GM18951 (cell line): ENCODE data around the gene HERC4.
"Not testable (repeated sequence)": the region's sequence is repeated elsewhere in the genome, so short reads cannot be mapped to it uniquely, and the experiment has no call there.

Experiments
- POLR2A ChIP-seq: IDR thresholded peaks from 4 replicates; pipeline ENCODE4 v1.6.1; 2011; ENCODE audit warnings: mild to moderate bottlenecking; ENCODE audit not compliant: insufficient read length, insufficient read depth; ENCODE audit errors: extremely low read depth
- in situ Hi-C: fragments of 300-500 bp; cut with MboI; formaldehyde crosslinking; loops from one replicate; pipeline ENCODE4 v1.12.0; 2022; ENCODE audit warnings: low sequenced_read_pairs, mixed read lengths, inconsistent platforms; ENCODE audit not compliant: unreplicated experiment

The HERC4 gene

GRCh38 chr10:67978749-67979148 lies 96.3 kb downstream of the HERC4 start:
- in situ Hi-C loops = no loop called here
- TF ChIP-seq POLR2A = no peak

- TF ChIP-seq POLR2A = no peak
- in situ Hi-C loops = no loop called here
Measured at GRCh38 chr10:67977251-67977650, 97.8 kb downstream of the HERC4 start.

GRCh38 chr10:67976292-67977245 lies 98.5 kb downstream of the HERC4 start:
- no peak for TF ChIP-seq POLR2A
- in situ Hi-C loops = no loop called here

GRCh38 chr10:67975871-67976270 lies 99.2 kb downstream of the HERC4 start:
- in situ Hi-C loops = no loop called here
- TF ChIP-seq POLR2A = no peak

- in situ Hi-C loops = no loop called here
- no peak for TF ChIP-seq POLR2A
Measured at GRCh38 chr10:67971311-67971710, 103.8 kb downstream of the HERC4 start.

GRCh38 chr10:67969875-67970274 lies 105.2 kb downstream of the HERC4 start:
- TF ChIP-seq POLR2A = no peak
- in situ Hi-C loops = no loop called here

GRCh38 chr10:67966035-67966434 lies 109.0 kb downstream of the HERC4 start:
- in situ Hi-C loops = not testable (repeated sequence)

- in situ Hi-C loops = no loop called here
- no peak for TF ChIP-seq POLR2A
Measured at GRCh38 chr10:67965456-67965855, 109.6 kb downstream of the HERC4 start.

- no peak for TF ChIP-seq POLR2A
- in situ Hi-C loops = no loop called here
Measured at GRCh38 chr10:67959839-67960476, 115.1 kb downstream of the HERC4 start.

GRCh38 chr10:67955614-67956013 lies 119.5 kb downstream of the HERC4 start:
- TF ChIP-seq POLR2A = no peak
- in situ Hi-C loops = no loop called here

GRCh38 chr10:67943917-67944316 lies 131.2 kb downstream of the HERC4 start:
- TF ChIP-seq POLR2A = no peak
- in situ Hi-C loops = no loop called here

GRCh38 chr10:67936416-67936815 lies 138.7 kb downstream of the HERC4 start:
- in situ Hi-C loops = no loop called here
- no peak for TF ChIP-seq POLR2A

GRCh38 chr10:67935223-67935622 lies 139.9 kb downstream of the HERC4 start:
- in situ Hi-C loops = no loop called here
- TF ChIP-seq POLR2A = no peak

GRCh38 chr10:67934336-67934735 lies 140.7 kb downstream of the HERC4 start:
- in situ Hi-C loops = no loop called here
- no peak for TF ChIP-seq POLR2A
